PC-3 (cell line): ENCODE results near the gene CCDC34. TPM values are rescaled to one million over a fixed set of nuclear protein-coding genes. Genes with fewer than 3 reads are reported as not detected.

ENCODE experiments used
- ATAC-seq: fragments of 200-7000 bp; cut with Tn5 transposase; 2 replicates; pipeline ENCODE4 v1.9.1; 2020; ENCODE audit warnings: mild to moderate bottlenecking, moderate library complexity
- BruUV-seq: library from RNA; stranded (reverse); fragments of 400-500 nt; replicated peaks from 2 replicates; lab custom pipeline; 2021; lab: Mats Ljungman, UMichigan
- CTCF ChIA-PET: fragments of 300-600 bp; sonication (Branson Sonifier 250); formaldehyde crosslinking; loops from one replicate; lab custom pipeline; 2022; ENCODE audit warnings: antibody characterized with exemption; lab: Charles Lee
- POLR2A ChIA-PET: fragments of 300-600 bp; sonication (Branson Sonifier 250); formaldehyde crosslinking; loops from one replicate; lab custom pipeline; 2022; ENCODE audit warnings: antibody characterized with exemption; ENCODE audit not compliant: unreplicated experiment; lab: Charles Lee
- DNase-seq: peaks from one replicate; pipeline ENCODE4 v3.0.0-alpha.2; 2015
- H2AFZ ChIP-seq: fragments of 300-600 bp; sonication (generic); 2 replicates; pipeline ENCODE4 v1.6.0; 2016; ENCODE audit warnings: antibody characterized with exemption, low read length
- H3F3A ChIP-seq: fragments of 300-600 bp; sonication (generic); one replicate; pipeline ENCODE4 v1.6.0; 2017; ENCODE audit warnings: antibody characterized with exemption, low read length, control low read depth, mild to moderate bottlenecking; ENCODE audit not compliant: unreplicated experiment
- H3K27ac ChIP-seq: fragments of 300-600 bp; sonication (generic); 2 replicates; pipeline ENCODE4 v1.5.1; 2016; ENCODE audit warnings: mild to moderate bottlenecking, low read length
- H3K27me3 ChIP-seq: fragments of 300-600 bp; sonication (generic); 2 replicates; pipeline ENCODE4 v1.6.1; 2016; ENCODE audit warnings: low read length, mixed read lengths
- H3K36me3 ChIP-seq: fragments of 300-600 bp; sonication (generic); 2 replicates; pipeline ENCODE4 v1.6.1; 2016; ENCODE audit warnings: low read depth, mixed run types, low read length, mixed read lengths
- H3K4me1 ChIP-seq: fragments of 300-600 bp; sonication (generic); 2 replicates; pipeline ENCODE4 v1.5.1; 2016; ENCODE audit warnings: low read length; ENCODE audit not compliant: insufficient read depth
- H3K4me2 ChIP-seq: fragments of 300-600 bp; sonication (generic); 2 replicates; pipeline ENCODE4 v1.6.0; 2016; ENCODE audit warnings: low read length
- H3K4me3 ChIP-seq: fragments of 300-600 bp; sonication (generic); 2 replicates; pipeline ENCODE4 v1.5.1; 2016; ENCODE audit warnings: mild to moderate bottlenecking, low read length, mixed read lengths
- H3K79me2 ChIP-seq: fragments of 300-600 bp; sonication (generic); 2 replicates; pipeline ENCODE4 v1.6.1; 2017; ENCODE audit warnings: low read length, mixed read lengths
- H3K9ac ChIP-seq: fragments of 300-600 bp; sonication (generic); 2 replicates; pipeline ENCODE4 v1.6.0; 2016; ENCODE audit warnings: mild to moderate bottlenecking, low read length
- H3K9me2 ChIP-seq: fragments of 300-600 bp; sonication (generic); replicated peaks from 2 replicates; pipeline ENCODE4 v1.6.1; 2016; ENCODE audit warnings: mixed run types, low read length, mixed read lengths
- H3K9me3 ChIP-seq: fragments of 300-600 bp; sonication (generic); 2 replicates; pipeline ENCODE4 v1.6.1; 2016; ENCODE audit warnings: low read length, mixed read lengths
- H4K20me1 ChIP-seq: fragments of 300-600 bp; sonication (generic); 2 replicates; pipeline ENCODE4 v1.6.1; 2016; ENCODE audit warnings: low read length, mixed read lengths
- CTCF ChIP-seq: fragments of 300-600 bp; sonication (generic); conservative IDR thresholded peaks from 2 replicates; pipeline ENCODE4 v1.5.1; 2017; ENCODE audit warnings: antibody characterized with exemption, low read depth, mild to moderate bottlenecking, low read length
- EZH2 ChIP-seq: fragments of 300-600 bp; sonication (generic); IDR thresholded peaks from one replicate; pipeline ENCODE4 v1.6.1; 2017; ENCODE audit warnings: antibody characterized with exemption, mild to moderate bottlenecking, low read length; ENCODE audit not compliant: unreplicated experiment
- EZH2phosphoT487 ChIP-seq: fragments of 300-600 bp; sonication (generic); IDR thresholded peaks from 2 replicates; pipeline ENCODE4 v1.6.1; 2018; ENCODE audit warnings: mild to moderate bottlenecking, antibody characterized with exemption, low read length, borderline replicate concordance
- intact Hi-C: fragments of 100-400 bp; cut with micrococcal nuclease; formaldehyde crosslinking; loops from 2 replicates; pipeline ENCODE4 v1.9.0; 2023
- total RNA-seq: library from RNA; depleted of rRNA; stranded (reverse); fragments of >200 nt; gene quantifications from 2 replicates; pipeline ENCODE4 v1.2.3, GENCODE V29; 2014

CCDC34 gene
- total RNA-seq, 1 experiment from 2014 or later = 11.0 TPM

- Histone ChIP-seq H3K4me3 (peak overlapping the region; percentile 47; the same call in 1 of the 2 replicates), H3K79me2 (peaks cover 4% of the 10 kb centered on the region; the same call in 1 of the 2 replicates), H3K27me3 (no peaks in the 10 kb centered on the region), H3K4me2 (peak overlapping the region; percentile 77), H3K9ac (peak overlapping the region; percentile 29; the same call in 1 of the 2 replicates), H2AFZ (no peak overlapping the region), H3K27ac (peak overlapping the region; percentile 87), H3K9me2 (no peaks in the 10 kb centered on the region), H3F3A (peaks cover 9% of the 10 kb centered on the region), H3K36me3 (no peaks in the 10 kb centered on the region), H3K4me1 (peaks cover 61% of the 10 kb centered on the region), H4K20me1 (no peaks in the 10 kb centered on the region), H3K9me3 (no peaks in the 10 kb centered on the region)
- DNase-seq (no peak), ATAC-seq (no peak)
- no peak for TF ChIP-seq EZH2
- TF ChIP-seq EZH2phosphoT487 = no peak
- no peak for TF ChIP-seq CTCF
- BruUV-seq = no TSS peak
- ChIA-PET POLR2A (interaction anchor here (1.2 to 1.7 kb wide), 2 partner anchors 74 to 78 kb away, joined by 7 to 12 read pairs; partner anchors contain the start of gene LGR4), CTCF (no interaction called here)
- intact Hi-C loops = loop anchor here (1.0 kb wide), 3 partner anchors 47 to 94 kb away; partner anchors contain the start of gene LGR4
These were observed 31.8 kb upstream of the CCDC34 start for GRCh38 chr11:27394781-27395228.

- Histone ChIP-seq H3K9ac (no peak overlapping the region), H2AFZ (no peak overlapping the region), H3K79me2 (peaks cover 4% of the 10 kb centered on the region; the same call in 1 of the 2 replicates), H4K20me1 (no peaks in the 10 kb centered on the region), H3K4me2 (peak overlapping the region; percentile 48), H3K4me1 (peaks cover 55% of the 10 kb centered on the region), H3K9me2 (no peaks in the 10 kb centered on the region), H3F3A (peaks cover 9% of the 10 kb centered on the region), H3K27ac (peak overlapping the region; percentile 71), H3K9me3 (no peaks in the 10 kb centered on the region), H3K27me3 (no peaks in the 10 kb centered on the region), H3K4me3 (no peak overlapping the region), H3K36me3 (no peaks in the 10 kb centered on the region)
- intact Hi-C loops = loop anchor here (1.0 to 2.0 kb wide), 2 partner anchors 30 to 76 kb away; partner anchors contain the start of gene CCDC34
- TF ChIP-seq EZH2phosphoT487 (no peak), CTCF (no peak), EZH2 (no peak)
- ChIA-PET POLR2A (no interaction called here), CTCF (no interaction called here)
- ATAC-seq = peak; percentile 60
- DNase-seq = peak; percentile 74
- no TSS peak for BruUV-seq
These were observed 29.5 kb upstream of the CCDC34 start for GRCh38 chr11:27392278-27393114.
